ENCODE data around the gene PTRH2.
"Not testable (repeated sequence)": the region's sequence is repeated elsewhere in the genome, so short reads cannot be mapped to it uniquely, and the experiment has no call there.

Gene PTRH2

GRCh38 chr17:59707149-59707970, at the start of gene PTRH2, which contains the start of gene VMP1:
PTRH2 (minus strand) TSS chr17:59707430; CDS start chr17:59697978, 9,452 bp downstream.
VMP1 (plus strand) TSS chr17:59707654; CDS start chr17:59731447, 23,793 bp downstream.
- DNase-seq (ENCODE audit: low spot score), result peak; percentile 100

- peak; percentile 94 for DNase-seq (ENCODE audit: low spot score)
Measured at GRCh38 chr17:59756236-59756818, 49.1 kb upstream of the PTRH2 start.

GRCh38 chr17:59755069-59755468, 47.8 kb upstream of the PTRH2 start:
- not testable (repeated sequence) for DNase-seq (ENCODE audit: low spot score)

- peak; percentile 99 for DNase-seq (ENCODE audit: low spot score)
Measured at GRCh38 chr17:59754552-59754951, 47.3 kb upstream of the PTRH2 start.

- DNase-seq (ENCODE audit: low spot score), result peak; percentile 91
Measured at GRCh38 chr17:59753522-59754467, 46.6 kb upstream of the PTRH2 start.

- no peak for DNase-seq (ENCODE audit: low spot score)
Measured at GRCh38 chr17:59752922-59753321, 45.7 kb upstream of the PTRH2 start.

GRCh38 chr17:59752446-59752845, 45.2 kb upstream of the PTRH2 start:
- DNase-seq (ENCODE audit: low spot score), result no peak

GRCh38 chr17:59751955-59752413, 44.8 kb upstream of the PTRH2 start:
- no peak for DNase-seq (ENCODE audit: low spot score)

- no peak for DNase-seq (ENCODE audit: low spot score)
Measured at GRCh38 chr17:59748591-59748990, 41.4 kb upstream of the PTRH2 start.

GRCh38 chr17:59746849-59747445, 39.7 kb upstream of the PTRH2 start:
- peak; percentile 63 for DNase-seq (ENCODE audit: low spot score)

- no peak for DNase-seq (ENCODE audit: low spot score)
Measured at GRCh38 chr17:59745040-59745439, 37.8 kb upstream of the PTRH2 start.

GRCh38 chr17:59743842-59744241, 36.6 kb upstream of the PTRH2 start:
- no peak for DNase-seq (ENCODE audit: low spot score)

- no peak for DNase-seq (ENCODE audit: low spot score)
Measured at GRCh38 chr17:59737324-59737723, 30.1 kb upstream of the PTRH2 start.

- DNase-seq (ENCODE audit: low spot score), result no peak
Measured at GRCh38 chr17:59734226-59734625, 27.0 kb upstream of the PTRH2 start.

GRCh38 chr17:59733697-59734096, 26.5 kb upstream of the PTRH2 start:
- DNase-seq (ENCODE audit: low spot score), result no peak

GRCh38 chr17:59730268-59730834, 23.1 kb upstream of the PTRH2 start:
- DNase-seq (ENCODE audit: low spot score), result no peak

GRCh38 chr17:59727817-59728533, 20.7 kb upstream of the PTRH2 start:
- no peak for DNase-seq (ENCODE audit: low spot score)

GRCh38 chr17:59725691-59726090, 18.5 kb upstream of the PTRH2 start:
- no peak for DNase-seq (ENCODE audit: low spot score)

GRCh38 chr17:59723607-59724006, 16.4 kb upstream of the PTRH2 start:
- no peak for DNase-seq (ENCODE audit: low spot score)

GRCh38 chr17:59723041-59723440, 15.8 kb upstream of the PTRH2 start:
- DNase-seq (ENCODE audit: low spot score), result no peak

GRCh38 chr17:59722623-59723022, 15.4 kb upstream of the PTRH2 start:
- no peak for DNase-seq (ENCODE audit: low spot score)

All from kidney tubule cell (primary cell).